Upper lobe of left lung (tissue), 4 donors: ENCODE measurements around the gene CDKN2AIPNL.

Source experiments
- POLR2A ChIP-seq, 4 donors: fragments of 450-650 bp; IDR thresholded peaks; one replicate each; pipeline ENCODE4 v1.5.1; 2016 to 2017; ENCODE audit warnings: antibody characterized with exemption in 4 of 4, mild to moderate bottlenecking in 2 of 4
- TF ChIP-seq, protein P1 (sequence below), 6 experiments: fragments of 450-650 bp in 4 of 6; fragments of 200-600 bp in 2 of 6; sonication (generic) in 2 of 6; IDR thresholded peaks; one replicate each; pipeline ENCODE4 v1.5.1; 2016 to 2019; ENCODE audit warnings: antibody characterized with exemption in 6 of 6

DNA sequence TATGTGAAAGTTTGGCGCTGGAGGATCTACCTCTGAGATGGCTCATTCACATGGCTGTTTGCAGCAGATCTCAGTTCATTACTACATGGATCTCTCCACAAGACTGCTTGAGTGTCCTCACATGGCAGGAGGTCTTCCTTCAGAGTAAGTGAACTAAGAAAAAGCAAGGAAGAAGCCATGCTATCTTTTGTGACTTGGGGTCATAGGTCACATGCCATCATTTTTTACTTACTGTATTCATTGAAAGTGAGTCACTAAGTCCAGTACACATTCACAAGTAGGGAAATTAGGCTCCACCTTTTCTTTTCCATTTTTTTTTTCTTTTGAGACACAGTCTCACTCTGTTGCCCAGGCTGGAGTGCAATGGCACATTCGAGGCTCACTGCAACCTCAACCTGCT is 8.7 kb upstream of the CDKN2AIPNL start:
- TF ChIP-seq, protein P1, sequence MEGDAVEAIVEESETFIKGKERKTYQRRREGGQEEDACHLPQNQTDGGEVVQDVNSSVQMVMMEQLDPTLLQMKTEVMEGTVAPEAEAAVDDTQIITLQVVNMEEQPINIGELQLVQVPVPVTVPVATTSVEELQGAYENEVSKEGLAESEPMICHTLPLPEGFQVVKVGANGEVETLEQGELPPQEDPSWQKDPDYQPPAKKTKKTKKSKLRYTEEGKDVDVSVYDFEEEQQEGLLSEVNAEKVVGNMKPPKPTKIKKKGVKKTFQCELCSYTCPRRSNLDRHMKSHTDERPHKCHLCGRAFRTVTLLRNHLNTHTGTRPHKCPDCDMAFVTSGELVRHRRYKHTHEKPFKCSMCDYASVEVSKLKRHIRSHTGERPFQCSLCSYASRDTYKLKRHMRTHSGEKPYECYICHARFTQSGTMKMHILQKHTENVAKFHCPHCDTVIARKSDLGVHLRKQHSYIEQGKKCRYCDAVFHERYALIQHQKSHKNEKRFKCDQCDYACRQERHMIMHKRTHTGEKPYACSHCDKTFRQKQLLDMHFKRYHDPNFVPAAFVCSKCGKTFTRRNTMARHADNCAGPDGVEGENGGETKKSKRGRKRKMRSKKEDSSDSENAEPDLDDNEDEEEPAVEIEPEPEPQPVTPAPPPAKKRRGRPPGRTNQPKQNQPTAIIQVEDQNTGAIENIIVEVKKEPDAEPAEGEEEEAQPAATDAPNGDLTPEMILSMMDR (IDR thresholded peaks at IDR 0.05), result no peak
- no peak for TF ChIP-seq POLR2A (IDR thresholded peaks at IDR 0.05)
